ENCODE measurements around the gene KCNMA1. TPM values are rescaled to one million over a fixed set of nuclear protein-coding genes. Genes with fewer than 3 reads are reported as not detected.

Gene KCNMA1
- total and polyA plus RNA-seq, 10 of the 15 experiments (the other 5 are each of a cell fraction or from before 2014, with no cell fraction given), result 8.5 to 77.0 (median 21.3) TPM

DNA sequence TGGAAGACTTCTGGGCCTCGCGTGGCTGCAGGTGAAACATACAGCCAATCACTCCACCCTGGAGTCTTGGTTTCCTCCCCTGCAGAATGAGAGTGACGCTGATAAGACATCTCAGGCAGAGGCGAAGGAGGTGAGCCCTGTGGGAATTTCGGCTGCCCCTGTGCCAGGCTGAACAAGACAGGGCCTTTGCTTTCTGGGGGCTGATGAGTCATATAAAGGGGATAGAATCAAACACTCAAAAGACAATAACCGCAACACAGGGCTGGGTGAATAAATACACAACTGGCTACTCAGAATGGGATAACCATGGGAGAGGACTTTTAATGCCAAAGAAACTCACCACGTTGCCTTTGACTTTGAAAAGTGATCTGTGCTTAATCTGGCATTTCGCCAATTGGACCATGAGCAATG is 143.8 kb downstream of the KCNMA1 start (continued):
- TF ChIP-seq, protein P1, sequence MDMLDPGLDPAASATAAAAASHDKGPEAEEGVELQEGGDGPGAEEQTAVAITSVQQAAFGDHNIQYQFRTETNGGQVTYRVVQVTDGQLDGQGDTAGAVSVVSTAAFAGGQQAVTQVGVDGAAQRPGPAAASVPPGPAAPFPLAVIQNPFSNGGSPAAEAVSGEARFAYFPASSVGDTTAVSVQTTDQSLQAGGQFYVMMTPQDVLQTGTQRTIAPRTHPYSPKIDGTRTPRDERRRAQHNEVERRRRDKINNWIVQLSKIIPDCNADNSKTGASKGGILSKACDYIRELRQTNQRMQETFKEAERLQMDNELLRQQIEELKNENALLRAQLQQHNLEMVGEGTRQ (IDR thresholded peaks at IDR 0.05; ENCODE audit: borderline replicate concordance, low read depth, low read length), result no peak
- TF ChIP-seq SRF (IDR thresholded peaks at IDR 0.05; ENCODE audit: low read depth in 2 of 2, low read length in 2 of 2), result no peak
- 0 out of 2 replicates have a peak, but pooled peaks have one; percentile 74 for TF ChIP-seq FOXM1 (IDR thresholded peaks at IDR 0.05; ENCODE audit: low read depth, low read length)
- TF ChIP-seq, protein P2, sequence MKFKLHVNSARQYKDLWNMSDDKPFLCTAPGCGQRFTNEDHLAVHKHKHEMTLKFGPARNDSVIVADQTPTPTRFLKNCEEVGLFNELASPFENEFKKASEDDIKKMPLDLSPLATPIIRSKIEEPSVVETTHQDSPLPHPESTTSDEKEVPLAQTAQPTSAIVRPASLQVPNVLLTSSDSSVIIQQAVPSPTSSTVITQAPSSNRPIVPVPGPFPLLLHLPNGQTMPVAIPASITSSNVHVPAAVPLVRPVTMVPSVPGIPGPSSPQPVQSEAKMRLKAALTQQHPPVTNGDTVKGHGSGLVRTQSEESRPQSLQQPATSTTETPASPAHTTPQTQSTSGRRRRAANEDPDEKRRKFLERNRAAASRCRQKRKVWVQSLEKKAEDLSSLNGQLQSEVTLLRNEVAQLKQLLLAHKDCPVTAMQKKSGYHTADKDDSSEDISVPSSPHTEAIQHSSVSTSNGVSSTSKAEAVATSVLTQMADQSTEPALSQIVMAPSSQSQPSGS (IDR thresholded peaks at IDR 0.05; ENCODE audit: low read length), result peak; percentile 37; the same call in 1 of the 2 replicates
- TF ChIP-seq POLR2AphosphoS5 (IDR thresholded peaks at IDR 0.05; ENCODE audit: low read length), result no peak
- peak; percentile 90 for TF ChIP-seq JUNB (IDR thresholded peaks at IDR 0.05)
- no peak for TF ChIP-seq BACH1 (IDR thresholded peaks at IDR 0.05; ENCODE audit: borderline replicate concordance)
- TF ChIP-seq, protein P3, sequence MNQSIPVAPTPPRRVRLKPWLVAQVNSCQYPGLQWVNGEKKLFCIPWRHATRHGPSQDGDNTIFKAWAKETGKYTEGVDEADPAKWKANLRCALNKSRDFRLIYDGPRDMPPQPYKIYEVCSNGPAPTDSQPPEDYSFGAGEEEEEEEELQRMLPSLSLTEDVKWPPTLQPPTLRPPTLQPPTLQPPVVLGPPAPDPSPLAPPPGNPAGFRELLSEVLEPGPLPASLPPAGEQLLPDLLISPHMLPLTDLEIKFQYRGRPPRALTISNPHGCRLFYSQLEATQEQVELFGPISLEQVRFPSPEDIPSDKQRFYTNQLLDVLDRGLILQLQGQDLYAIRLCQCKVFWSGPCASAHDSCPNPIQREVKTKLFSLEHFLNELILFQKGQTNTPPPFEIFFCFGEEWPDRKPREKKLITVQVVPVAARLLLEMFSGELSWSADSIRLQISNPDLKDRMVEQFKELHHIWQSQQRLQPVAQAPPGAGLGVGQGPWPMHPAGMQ (IDR thresholded peaks at IDR 0.05; ENCODE audit: borderline replicate concordance), result no peak
- TF ChIP-seq EED (IDR thresholded peaks at IDR 0.05; ENCODE audit: low read depth), result peak; percentile 64
- no peak for TF ChIP-seq ASH2L (IDR thresholded peaks at IDR 0.05; ENCODE audit: borderline replicate concordance, low read depth)
- no peak for TF ChIP-seq KLF5 (IDR thresholded peaks at IDR 0.05; ENCODE audit: partially characterized antibody)
- peak; percentile 52; the same call in 1 of the 2 replicates for TF ChIP-seq DPF2 (IDR thresholded peaks at IDR 0.05)
- peak; percentile 56 to 68; a peak in 2 of 4 replicates for TF ChIP-seq IKZF2 (IDR thresholded peaks at IDR 0.05)
